OCI-LY1 (cell line): ENCODE data around the gene FYN.

Experiments used
- EZH2 ChIP-seq: fragments of 200-600 bp; sonication (generic), shearing (Covaris generic); IDR thresholded peaks from 2 replicates; pipeline ENCODE4 v1.8.0; 2017; ENCODE audit warnings: borderline replicate concordance, mixed run types, mild to moderate bottlenecking, antibody characterized with exemption, low read length, moderate library complexity, mixed read lengths
- TF ChIP-seq, protein P1 (sequence below): fragments of 200-600 bp; sonication (generic), shearing (Covaris generic); IDR thresholded peaks from 2 replicates; pipeline ENCODE4 v1.5.1; 2017; ENCODE audit warnings: mild to moderate bottlenecking, antibody characterized with exemption, low read length, moderate library complexity, mixed read lengths

DNA sequence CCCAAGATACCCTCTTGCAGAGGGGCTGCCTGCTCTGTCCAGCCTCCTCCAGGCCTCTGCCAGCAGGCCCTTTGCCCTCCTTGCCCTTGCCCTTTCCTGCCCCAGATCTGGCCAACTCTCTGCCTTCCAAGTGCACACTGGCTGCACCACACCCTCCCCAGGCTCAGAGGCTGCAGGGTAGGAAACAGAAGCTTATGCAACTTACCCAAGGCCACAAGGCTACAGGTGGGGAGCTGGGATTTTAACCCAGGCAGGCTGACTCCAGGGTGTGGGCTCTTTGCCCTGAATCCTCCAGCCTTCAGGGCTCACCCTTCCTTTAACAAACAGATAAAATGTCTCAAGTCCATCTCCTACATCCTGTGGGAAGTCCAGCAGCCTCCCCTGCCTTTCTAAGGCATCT is 253.1 kb downstream of the FYN start:
- TF ChIP-seq, protein P1, sequence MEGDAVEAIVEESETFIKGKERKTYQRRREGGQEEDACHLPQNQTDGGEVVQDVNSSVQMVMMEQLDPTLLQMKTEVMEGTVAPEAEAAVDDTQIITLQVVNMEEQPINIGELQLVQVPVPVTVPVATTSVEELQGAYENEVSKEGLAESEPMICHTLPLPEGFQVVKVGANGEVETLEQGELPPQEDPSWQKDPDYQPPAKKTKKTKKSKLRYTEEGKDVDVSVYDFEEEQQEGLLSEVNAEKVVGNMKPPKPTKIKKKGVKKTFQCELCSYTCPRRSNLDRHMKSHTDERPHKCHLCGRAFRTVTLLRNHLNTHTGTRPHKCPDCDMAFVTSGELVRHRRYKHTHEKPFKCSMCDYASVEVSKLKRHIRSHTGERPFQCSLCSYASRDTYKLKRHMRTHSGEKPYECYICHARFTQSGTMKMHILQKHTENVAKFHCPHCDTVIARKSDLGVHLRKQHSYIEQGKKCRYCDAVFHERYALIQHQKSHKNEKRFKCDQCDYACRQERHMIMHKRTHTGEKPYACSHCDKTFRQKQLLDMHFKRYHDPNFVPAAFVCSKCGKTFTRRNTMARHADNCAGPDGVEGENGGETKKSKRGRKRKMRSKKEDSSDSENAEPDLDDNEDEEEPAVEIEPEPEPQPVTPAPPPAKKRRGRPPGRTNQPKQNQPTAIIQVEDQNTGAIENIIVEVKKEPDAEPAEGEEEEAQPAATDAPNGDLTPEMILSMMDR, result no peak
- TF ChIP-seq EZH2, result no peak
